HEK293 (cell line): Measurements from ENCODE around the gene TCF7L2.

Source experiments
- CTCF ChIA-PET: fragments of 350-600 bp; formaldehyde crosslinking; extraction: SDS; loops from one replicate; lab custom pipeline; 2021; ENCODE audit warnings: antibody characterized with exemption; lab: Yijun Ruan, JAX
- POLR2A ChIA-PET: fragments of 300-600 bp; formaldehyde crosslinking; extraction: SDS; loops from one replicate; lab custom pipeline; 2020; ENCODE audit warnings: antibody characterized with exemption, inconsistent platforms; lab: Yijun Ruan, JAX
- H3K27ac ChIP-seq: fragments of 200-500 bp; sonication (Bioruptor generic); 2 replicates; pipeline ENCODE4 v1.5.1; 2014; ENCODE audit warnings: low read depth, low read length, control low read depth, inconsistent platforms; ENCODE audit errors: extremely low read depth
- H3K36me3 ChIP-seq, 2 experiments: fragments of 200-500 bp in 1 of 2; sonication (Bioruptor generic) in 1 of 2; 1 replicate in 1 of 2; 2 replicates in 1 of 2; pipeline ENCODE4 v1.5.1; 2014 to 2017; ENCODE audit warnings: inconsistent platforms in 2 of 2, low read length in 2 of 2; ENCODE audit not compliant: control insufficient read depth in 2 of 2, insufficient read depth in 1 of 2
- H3K4me1 ChIP-seq: fragments of 200-500 bp; sonication (Bioruptor generic); 2 replicates; pipeline ENCODE4 v1.5.1; 2014; ENCODE audit warnings: mild to moderate bottlenecking, low read length, inconsistent platforms; ENCODE audit not compliant: control insufficient read depth, insufficient read depth
- H3K4me3 ChIP-seq: 2 replicates; pipeline ENCODE4 v1.5.1; 2011; ENCODE audit warnings: low read depth, mild to moderate bottlenecking, control low read depth, low read length, moderate library complexity
- H3K9me3 ChIP-seq: fragments of 200-500 bp; sonication (Bioruptor generic); 2 replicates; pipeline ENCODE4 v1.5.1; 2014; ENCODE audit warnings: low read depth, low read length, inconsistent platforms; ENCODE audit not compliant: control insufficient read depth, insufficient read depth
- FEZF1 ChIP-seq: fragments of 450-650 bp; formaldehyde crosslinking; IDR thresholded peaks from 2 replicates; pipeline ENCODE4 v1.5.1; 2016; ENCODE audit warnings: missing biosample characterization, missing genetic modification characterization
- KLF1 ChIP-seq: fragments of 450-650 bp; formaldehyde crosslinking; IDR thresholded peaks from 2 replicates; pipeline ENCODE4 v1.5.1; 2016; ENCODE audit warnings: missing biosample characterization, missing genetic modification characterization
- ZNF146 ChIP-seq: fragments of 450-650 bp; formaldehyde crosslinking; IDR thresholded peaks from 2 replicates; pipeline ENCODE4 v1.5.1; 2016; ENCODE audit warnings: missing biosample characterization, missing genetic modification characterization
- ZNF174 ChIP-seq: fragments of 450-650 bp; formaldehyde crosslinking; IDR thresholded peaks from 2 replicates; pipeline ENCODE4 v1.5.0; 2017; ENCODE audit warnings: missing biosample characterization, mild to moderate bottlenecking, missing genetic modification characterization
- ZNF324 ChIP-seq: fragments of 450-650 bp; formaldehyde crosslinking; IDR thresholded peaks from 2 replicates; pipeline ENCODE4 v1.5.1; 2016; ENCODE audit warnings: missing biosample characterization, missing genetic modification characterization
- ZNF335 ChIP-seq: fragments of 450-650 bp; formaldehyde crosslinking; conservative IDR thresholded peaks from 2 replicates; pipeline ENCODE4 v1.5.1; 2016; ENCODE audit warnings: missing biosample characterization, missing genetic modification characterization
- ZNF449 ChIP-seq: fragments of 450-650 bp; formaldehyde crosslinking; IDR thresholded peaks from 2 replicates; pipeline ENCODE4 v1.5.1; 2017; ENCODE audit warnings: missing biosample characterization, mild to moderate bottlenecking, missing genetic modification characterization, moderate library complexity
- ZNF792 ChIP-seq: fragments of 450-650 bp; formaldehyde crosslinking; IDR thresholded peaks from 2 replicates; pipeline ENCODE4 v1.5.1; 2016; ENCODE audit warnings: missing biosample characterization, missing genetic modification characterization
- TF ChIP-seq, protein P1 (sequence below): fragments of 450-650 bp; formaldehyde crosslinking; IDR thresholded peaks from 2 replicates; pipeline ENCODE4 v1.5.1; 2017; ENCODE audit warnings: missing biosample characterization, missing genetic modification characterization
- TF ChIP-seq, protein P2 (sequence below): fragments of 450-650 bp; formaldehyde crosslinking; IDR thresholded peaks from 2 replicates; pipeline ENCODE4 v1.5.1; 2016; ENCODE audit warnings: missing biosample characterization, missing genetic modification characterization
- TF ChIP-seq, protein P3 (sequence below): fragments of 450-650 bp; formaldehyde crosslinking; IDR thresholded peaks from 2 replicates; pipeline ENCODE4 v1.5.1; 2017; ENCODE audit warnings: missing biosample characterization, missing genetic modification characterization
- TF ChIP-seq, protein P4 (sequence below): fragments of 450-650 bp; formaldehyde crosslinking; IDR thresholded peaks from 2 replicates; pipeline ENCODE4 v1.5.1; 2016; ENCODE audit warnings: missing biosample characterization, missing genetic modification characterization

The TCF7L2 gene

GRCh38 chr10:112985690-112986543, 35.9 kb downstream of the TCF7L2 start (continued):
- TF ChIP-seq, protein P1, sequence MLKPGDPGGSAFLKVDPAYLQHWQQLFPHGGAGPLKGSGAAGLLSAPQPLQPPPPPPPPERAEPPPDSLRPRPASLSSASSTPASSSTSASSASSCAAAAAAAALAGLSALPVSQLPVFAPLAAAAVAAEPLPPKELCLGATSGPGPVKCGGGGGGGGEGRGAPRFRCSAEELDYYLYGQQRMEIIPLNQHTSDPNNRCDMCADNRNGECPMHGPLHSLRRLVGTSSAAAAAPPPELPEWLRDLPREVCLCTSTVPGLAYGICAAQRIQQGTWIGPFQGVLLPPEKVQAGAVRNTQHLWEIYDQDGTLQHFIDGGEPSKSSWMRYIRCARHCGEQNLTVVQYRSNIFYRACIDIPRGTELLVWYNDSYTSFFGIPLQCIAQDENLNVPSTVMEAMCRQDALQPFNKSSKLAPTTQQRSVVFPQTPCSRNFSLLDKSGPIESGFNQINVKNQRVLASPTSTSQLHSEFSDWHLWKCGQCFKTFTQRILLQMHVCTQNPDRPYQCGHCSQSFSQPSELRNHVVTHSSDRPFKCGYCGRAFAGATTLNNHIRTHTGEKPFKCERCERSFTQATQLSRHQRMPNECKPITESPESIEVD (tag by site-specific recombination), result 0 out of 2 replicates have a peak, but pooled peaks have one; percentile 33
- TF ChIP-seq ZNF335 (tag by site-specific recombination), result no peak
- no peak for TF ChIP-seq ZNF324 (tag by site-specific recombination)
- no peak for TF ChIP-seq ZNF174 (tag by site-specific recombination)
- TF ChIP-seq, protein P2, sequence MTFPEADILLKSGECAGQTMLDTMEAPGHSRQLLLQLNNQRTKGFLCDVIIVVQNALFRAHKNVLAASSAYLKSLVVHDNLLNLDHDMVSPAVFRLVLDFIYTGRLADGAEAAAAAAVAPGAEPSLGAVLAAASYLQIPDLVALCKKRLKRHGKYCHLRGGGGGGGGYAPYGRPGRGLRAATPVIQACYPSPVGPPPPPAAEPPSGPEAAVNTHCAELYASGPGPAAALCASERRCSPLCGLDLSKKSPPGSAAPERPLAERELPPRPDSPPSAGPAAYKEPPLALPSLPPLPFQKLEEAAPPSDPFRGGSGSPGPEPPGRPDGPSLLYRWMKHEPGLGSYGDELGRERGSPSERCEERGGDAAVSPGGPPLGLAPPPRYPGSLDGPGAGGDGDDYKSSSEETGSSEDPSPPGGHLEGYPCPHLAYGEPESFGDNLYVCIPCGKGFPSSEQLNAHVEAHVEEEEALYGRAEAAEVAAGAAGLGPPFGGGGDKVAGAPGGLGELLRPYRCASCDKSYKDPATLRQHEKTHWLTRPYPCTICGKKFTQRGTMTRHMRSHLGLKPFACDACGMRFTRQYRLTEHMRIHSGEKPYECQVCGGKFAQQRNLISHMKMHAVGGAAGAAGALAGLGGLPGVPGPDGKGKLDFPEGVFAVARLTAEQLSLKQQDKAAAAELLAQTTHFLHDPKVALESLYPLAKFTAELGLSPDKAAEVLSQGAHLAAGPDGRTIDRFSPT (tag by site-specific recombination), result no peak
- no peak for TF ChIP-seq ZNF146 (tag by site-specific recombination)
- TF ChIP-seq ZNF792 (tag by site-specific recombination), result no peak
- TF ChIP-seq, protein P3, sequence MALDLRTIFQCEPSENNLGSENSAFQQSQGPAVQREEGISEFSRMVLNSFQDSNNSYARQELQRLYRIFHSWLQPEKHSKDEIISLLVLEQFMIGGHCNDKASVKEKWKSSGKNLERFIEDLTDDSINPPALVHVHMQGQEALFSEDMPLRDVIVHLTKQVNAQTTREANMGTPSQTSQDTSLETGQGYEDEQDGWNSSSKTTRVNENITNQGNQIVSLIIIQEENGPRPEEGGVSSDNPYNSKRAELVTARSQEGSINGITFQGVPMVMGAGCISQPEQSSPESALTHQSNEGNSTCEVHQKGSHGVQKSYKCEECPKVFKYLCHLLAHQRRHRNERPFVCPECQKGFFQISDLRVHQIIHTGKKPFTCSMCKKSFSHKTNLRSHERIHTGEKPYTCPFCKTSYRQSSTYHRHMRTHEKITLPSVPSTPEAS (tag by site-specific recombination), result peak; percentile 92
- 0 out of 2 replicates have a peak, but pooled peaks have one; percentile 25 for TF ChIP-seq KLF1 (tag by site-specific recombination)

DNA sequence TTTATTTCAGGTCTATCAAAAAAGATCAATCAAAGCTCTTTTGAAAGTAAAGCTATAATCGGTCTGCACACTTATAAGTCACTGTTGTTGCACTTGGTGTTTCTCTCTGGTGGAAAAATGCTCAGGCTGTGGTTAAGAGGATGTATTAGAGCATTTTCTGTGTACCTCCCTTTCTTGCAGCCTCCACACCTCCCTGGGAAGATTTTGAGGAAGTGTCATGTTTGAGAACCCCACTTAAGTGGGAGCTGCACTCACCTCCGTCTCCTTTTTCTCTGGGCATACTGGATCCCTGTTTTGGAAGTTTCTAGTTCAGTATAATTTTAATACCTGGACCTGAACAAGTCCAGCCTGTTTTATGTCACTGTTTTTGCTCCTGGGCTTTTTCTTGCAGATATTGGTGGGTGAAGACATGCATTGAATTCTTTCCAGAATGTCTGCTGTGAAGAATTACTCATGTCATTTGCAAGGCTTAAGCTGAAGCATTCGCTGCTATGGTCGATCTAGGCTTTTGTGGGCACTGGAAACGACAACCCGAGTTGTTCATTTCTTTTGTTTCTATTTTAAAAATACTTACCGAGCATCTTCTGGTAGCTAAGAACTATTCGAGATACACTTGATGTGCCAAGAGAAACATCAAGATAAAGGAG, 36.6 kb downstream of the TCF7L2 start:
- Histone ChIP-seq H3K4me3 (no peak overlapping the region), H3K27ac (no peak overlapping the region), H3K36me3 (no peaks in the 10 kb centered on the region), H3K4me1 (peaks cover 48% of the 10 kb centered on the region), H3K9me3 (no peaks in the 10 kb centered on the region)
- POLR2A ChIA-PET, result interaction anchor here (0.6 kb wide), 1 partner anchor 36 kb away, joined by 7 read pairs; no protein-coding TSS in a partner anchor
- 0 out of 2 replicates have a peak, but pooled peaks have one; percentile 10 for TF ChIP-seq FEZF1 (tag by site-specific recombination)
- TF ChIP-seq ZNF449, result 0 out of 2 replicates have a peak, but pooled peaks have one; percentile 16
- TF ChIP-seq, protein P4, sequence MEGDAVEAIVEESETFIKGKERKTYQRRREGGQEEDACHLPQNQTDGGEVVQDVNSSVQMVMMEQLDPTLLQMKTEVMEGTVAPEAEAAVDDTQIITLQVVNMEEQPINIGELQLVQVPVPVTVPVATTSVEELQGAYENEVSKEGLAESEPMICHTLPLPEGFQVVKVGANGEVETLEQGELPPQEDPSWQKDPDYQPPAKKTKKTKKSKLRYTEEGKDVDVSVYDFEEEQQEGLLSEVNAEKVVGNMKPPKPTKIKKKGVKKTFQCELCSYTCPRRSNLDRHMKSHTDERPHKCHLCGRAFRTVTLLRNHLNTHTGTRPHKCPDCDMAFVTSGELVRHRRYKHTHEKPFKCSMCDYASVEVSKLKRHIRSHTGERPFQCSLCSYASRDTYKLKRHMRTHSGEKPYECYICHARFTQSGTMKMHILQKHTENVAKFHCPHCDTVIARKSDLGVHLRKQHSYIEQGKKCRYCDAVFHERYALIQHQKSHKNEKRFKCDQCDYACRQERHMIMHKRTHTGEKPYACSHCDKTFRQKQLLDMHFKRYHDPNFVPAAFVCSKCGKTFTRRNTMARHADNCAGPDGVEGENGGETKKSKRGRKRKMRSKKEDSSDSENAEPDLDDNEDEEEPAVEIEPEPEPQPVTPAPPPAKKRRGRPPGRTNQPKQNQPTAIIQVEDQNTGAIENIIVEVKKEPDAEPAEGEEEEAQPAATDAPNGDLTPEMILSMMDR (tag by site-specific recombination), result no peak
- CTCF ChIA-PET, result interaction anchor here (0.7 kb wide), 2 partner anchors 8 to 535 kb away, joined by 5 to 8 read pairs; no protein-coding TSS in a partner anchor
